Measurements from ENCODE around the gene BTBD19. TPM values are rescaled to one million over a fixed set of nuclear protein-coding genes. Genes with fewer than 3 reads are reported as not detected.

Gene BTBD19
- total RNA-seq, 1 donor from 2014 or later: 30.6 TPM

DNA sequence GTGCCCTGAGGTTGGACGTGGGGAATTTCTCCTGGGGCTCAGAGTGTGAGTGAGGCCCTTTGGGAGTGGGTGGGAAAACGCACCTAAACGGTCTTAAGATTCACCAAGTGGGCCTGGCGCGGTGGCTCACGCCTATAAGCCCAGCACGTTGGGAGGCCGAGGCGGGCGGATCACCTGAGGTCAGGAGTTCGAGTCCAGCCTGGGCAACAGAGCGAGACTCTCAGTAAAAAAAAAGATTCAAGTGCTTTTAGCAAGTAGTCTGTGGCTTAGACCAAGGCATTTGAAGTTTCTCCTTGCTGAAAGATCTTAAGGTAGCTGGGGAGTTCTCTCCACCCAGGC, 31.6 kb upstream of the BTBD19 start:
- Histone ChIP-seq H3K9me3 (ENCODE audit: insufficient read depth, low read depth, low read length) (no peaks in the 10 kb centered on the region), H3K4me2 (ENCODE audit: low read length) (peak overlapping the region; percentile 95), H3K27me3 (ENCODE audit: insufficient read depth, low read length) (no peaks in the 10 kb centered on the region), H3K4me3 (ENCODE audit: insufficient read depth, low read depth, low read length) (peak overlapping the region; percentile 86), H2AFZ (ENCODE audit: low read depth, low read length) (no peak overlapping the region), H3K27ac (ENCODE audit: low read depth, low read length) (peak overlapping the region; percentile 95), H3K79me2 (ENCODE audit: insufficient read depth, low read length) (peaks cover 45% of the 10 kb centered on the region), H3K9ac (ENCODE audit: low read length) (peak overlapping the region; percentile 97), H3K4me1 (ENCODE audit: insufficient read depth, low read length) (peaks cover 18% of the 10 kb centered on the region), H4K20me1 (ENCODE audit: insufficient read depth, low read length) (peaks cover 55% of the 10 kb centered on the region), H3K36me3 (ENCODE audit: insufficient read depth, low read length) (peaks cover 27% of the 10 kb centered on the region)
- no peak for DNase-seq (ENCODE audit: low read depth)
- FAIRE-seq: no peak
- H3K9me3 Mint-ChIP-seq (ENCODE audit: unreplicated experiment): no peaks in the 10 kb centered on the region
- H3K36me3 Mint-ChIP-seq (ENCODE audit: low read depth, unreplicated experiment): peaks cover 25% of the 10 kb centered on the region
- peak overlapping the region; percentile 92 for H3K4me3 Mint-ChIP-seq (ENCODE audit: unreplicated experiment)
- TF ChIP-seq, protein P1, sequence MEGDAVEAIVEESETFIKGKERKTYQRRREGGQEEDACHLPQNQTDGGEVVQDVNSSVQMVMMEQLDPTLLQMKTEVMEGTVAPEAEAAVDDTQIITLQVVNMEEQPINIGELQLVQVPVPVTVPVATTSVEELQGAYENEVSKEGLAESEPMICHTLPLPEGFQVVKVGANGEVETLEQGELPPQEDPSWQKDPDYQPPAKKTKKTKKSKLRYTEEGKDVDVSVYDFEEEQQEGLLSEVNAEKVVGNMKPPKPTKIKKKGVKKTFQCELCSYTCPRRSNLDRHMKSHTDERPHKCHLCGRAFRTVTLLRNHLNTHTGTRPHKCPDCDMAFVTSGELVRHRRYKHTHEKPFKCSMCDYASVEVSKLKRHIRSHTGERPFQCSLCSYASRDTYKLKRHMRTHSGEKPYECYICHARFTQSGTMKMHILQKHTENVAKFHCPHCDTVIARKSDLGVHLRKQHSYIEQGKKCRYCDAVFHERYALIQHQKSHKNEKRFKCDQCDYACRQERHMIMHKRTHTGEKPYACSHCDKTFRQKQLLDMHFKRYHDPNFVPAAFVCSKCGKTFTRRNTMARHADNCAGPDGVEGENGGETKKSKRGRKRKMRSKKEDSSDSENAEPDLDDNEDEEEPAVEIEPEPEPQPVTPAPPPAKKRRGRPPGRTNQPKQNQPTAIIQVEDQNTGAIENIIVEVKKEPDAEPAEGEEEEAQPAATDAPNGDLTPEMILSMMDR (IDR thresholded peaks at IDR 0.05; ENCODE audit: insufficient read depth, low read depth, low read length): no peak
- TF ChIP-seq EZH2 (IDR thresholded peaks at IDR 0.05; ENCODE audit: insufficient read depth, low read length): no peak
- H3K27ac Mint-ChIP-seq (ENCODE audit: unreplicated experiment): peak overlapping the region; percentile 59
- H3K4me1 Mint-ChIP-seq (ENCODE audit: low read depth, unreplicated experiment): peaks cover 20% of the 10 kb centered on the region
- no peaks in the 10 kb centered on the region for H3K27me3 Mint-ChIP-seq (ENCODE audit: low read depth, unreplicated experiment)

DNA sequence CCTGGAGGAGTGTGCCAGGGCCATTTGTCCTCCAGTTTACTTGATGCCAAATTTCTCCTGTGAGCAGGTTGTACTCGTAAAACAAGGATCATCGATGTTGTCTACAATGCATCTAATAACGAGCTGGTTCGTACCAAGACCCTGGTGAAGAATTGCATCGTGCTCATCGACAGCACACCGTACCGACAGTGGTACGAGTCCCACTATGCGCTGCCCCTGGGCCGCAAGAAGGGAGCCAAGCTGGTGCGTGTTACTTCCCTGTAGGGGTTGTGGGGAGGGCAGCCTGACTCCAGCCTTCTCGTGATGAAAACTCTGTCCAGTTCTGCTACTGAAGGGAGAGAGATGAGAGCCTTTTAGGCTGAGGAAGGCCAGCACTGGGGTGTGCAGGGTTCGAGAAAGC, 30.8 kb upstream of the BTBD19 start:
- Mint-ChIP-seq H3K27ac (ENCODE audit: unreplicated experiment) (peak overlapping the region; percentile 64), H3K9me3 (ENCODE audit: unreplicated experiment) (no peaks in the 10 kb centered on the region), H3K27me3 (ENCODE audit: low read depth, unreplicated experiment) (no peaks in the 10 kb centered on the region), H3K4me3 (ENCODE audit: unreplicated experiment) (peak overlapping the region; percentile 92), H3K4me1 (ENCODE audit: low read depth, unreplicated experiment) (peaks cover 20% of the 10 kb centered on the region), H3K36me3 (ENCODE audit: low read depth, unreplicated experiment) (peaks cover 25% of the 10 kb centered on the region)
- peaks cover 27% of the 10 kb centered on the region for H3K36me3 ChIP-seq (ENCODE audit: insufficient read depth, low read length)
- H3K9me3 ChIP-seq (ENCODE audit: insufficient read depth, low read depth, low read length): no peaks in the 10 kb centered on the region
- peaks cover 45% of the 10 kb centered on the region for H3K79me2 ChIP-seq (ENCODE audit: insufficient read depth, low read length)
- TF ChIP-seq EZH2 (IDR thresholded peaks at IDR 0.05; ENCODE audit: insufficient read depth, low read length): no peak
- TF ChIP-seq, protein P1 (IDR thresholded peaks at IDR 0.05; ENCODE audit: insufficient read depth, low read depth, low read length): no peak
- no peak overlapping the region for H3K27ac ChIP-seq (ENCODE audit: low read depth, low read length)
- peaks cover 18% of the 10 kb centered on the region for H3K4me1 ChIP-seq (ENCODE audit: insufficient read depth, low read length)
- peak overlapping the region; percentile 95 for H3K4me2 ChIP-seq (ENCODE audit: low read length)
- DNase-seq (ENCODE audit: low read depth) (no peak), FAIRE-seq (no peak)
- H3K4me3 ChIP-seq (ENCODE audit: insufficient read depth, low read depth, low read length): peak overlapping the region; percentile 86
- no peaks in the 10 kb centered on the region for H3K27me3 ChIP-seq (ENCODE audit: insufficient read depth, low read length)
- H2AFZ ChIP-seq (ENCODE audit: low read depth, low read length): no peak overlapping the region
- H4K20me1 ChIP-seq (ENCODE audit: insufficient read depth, low read length): peaks cover 55% of the 10 kb centered on the region
- peak overlapping the region; percentile 97 for H3K9ac ChIP-seq (ENCODE audit: low read length)

DNA sequence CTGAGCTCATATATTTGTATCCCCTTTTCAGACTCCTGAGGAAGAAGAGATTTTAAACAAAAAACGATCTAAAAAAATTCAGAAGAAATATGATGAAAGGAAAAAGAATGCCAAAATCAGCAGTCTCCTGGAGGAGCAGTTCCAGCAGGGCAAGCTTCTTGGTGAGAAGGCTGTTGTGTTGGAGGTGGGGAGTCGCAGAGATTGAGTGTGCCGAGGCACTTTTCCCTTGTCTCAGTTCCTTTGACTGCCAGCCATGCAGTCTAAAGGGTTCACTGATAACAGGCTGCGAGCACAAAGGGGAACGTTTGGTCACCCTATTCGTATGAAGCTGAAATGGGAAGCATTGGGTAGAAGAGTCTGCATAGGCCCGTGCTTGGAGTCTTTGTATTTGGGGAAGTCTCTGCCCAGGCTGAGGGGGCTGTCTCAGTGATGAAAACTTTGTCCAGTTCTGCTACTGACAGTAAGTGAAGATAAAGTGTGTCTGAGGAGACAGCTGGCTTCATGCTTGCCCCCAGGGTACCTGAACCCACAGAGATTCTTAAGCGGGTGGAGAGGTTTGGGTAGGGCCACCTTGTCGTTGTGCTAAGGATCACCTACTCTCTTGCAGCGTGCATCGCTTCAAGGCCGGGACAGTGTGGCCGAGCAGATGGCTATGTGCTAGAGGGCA, 30.2 kb upstream of the BTBD19 start:
- peak overlapping the region; percentile 28 for H3K27ac Mint-ChIP-seq (ENCODE audit: unreplicated experiment)
- DNase-seq (ENCODE audit: low read depth) (no peak), FAIRE-seq (no peak)
- H3K36me3 ChIP-seq (ENCODE audit: insufficient read depth, low read length): peaks cover 27% of the 10 kb centered on the region
- H3K4me1 ChIP-seq (ENCODE audit: insufficient read depth, low read length): peaks cover 18% of the 10 kb centered on the region
- peaks cover 20% of the 10 kb centered on the region for H3K4me1 Mint-ChIP-seq (ENCODE audit: low read depth, unreplicated experiment)
- H3K27me3 ChIP-seq (ENCODE audit: insufficient read depth, low read length): no peaks in the 10 kb centered on the region
- TF ChIP-seq, protein P1 (IDR thresholded peaks at IDR 0.05; ENCODE audit: insufficient read depth, low read depth, low read length): no peak
- TF ChIP-seq EZH2 (IDR thresholded peaks at IDR 0.05; ENCODE audit: insufficient read depth, low read length): no peak
- H4K20me1 ChIP-seq (ENCODE audit: insufficient read depth, low read length): peaks cover 55% of the 10 kb centered on the region
- peak overlapping the region; percentile 86 for H3K4me3 ChIP-seq (ENCODE audit: insufficient read depth, low read depth, low read length)
- peak overlapping the region; percentile 95 for H3K4me2 ChIP-seq (ENCODE audit: low read length)
- no peaks in the 10 kb centered on the region for H3K9me3 ChIP-seq (ENCODE audit: insufficient read depth, low read depth, low read length)
- peaks cover 45% of the 10 kb centered on the region for H3K79me2 ChIP-seq (ENCODE audit: insufficient read depth, low read length)
- peak overlapping the region; percentile 92 for H3K4me3 Mint-ChIP-seq (ENCODE audit: unreplicated experiment)
- H3K9ac ChIP-seq (ENCODE audit: low read length): peak overlapping the region; percentile 97
- peaks cover 25% of the 10 kb centered on the region for H3K36me3 Mint-ChIP-seq (ENCODE audit: low read depth, unreplicated experiment)
- no peaks in the 10 kb centered on the region for H3K9me3 Mint-ChIP-seq (ENCODE audit: unreplicated experiment)
- H3K27me3 Mint-ChIP-seq (ENCODE audit: low read depth, unreplicated experiment): no peaks in the 10 kb centered on the region
- H3K27ac ChIP-seq (ENCODE audit: low read depth, low read length): no peak overlapping the region
- no peak overlapping the region for H2AFZ ChIP-seq (ENCODE audit: low read depth, low read length)
